K562 (cell line): ENCODE data around the gene SKIDA1. TPM values are rescaled to one million over a fixed set of nuclear protein-coding genes. Genes with fewer than 3 reads are reported as not detected.

ENCODE experiments used
- ATAC-seq: fragments of 200-7000 bp; cut with Tn5 transposase; 3 replicates; pipeline ENCODE4 v1.9.1; 2020; ENCODE audit warnings: moderate library complexity
- BruUV-seq: library from RNA; stranded (reverse); fragments of 400-500 nt; replicated peaks from 2 replicates; lab custom pipeline; 2021; lab: Mats Ljungman, UMichigan
- CTCF ChIA-PET: fragments of 300-600 bp; formaldehyde crosslinking; extraction: SDS; loops from one replicate; lab custom pipeline; 2021; ENCODE audit warnings: low intra/inter-chr PET ratio; lab: Yijun Ruan, JAX
- POLR2A ChIA-PET: fragments of 300-600, 350-650 bp; sonication (Branson Sonifier 250); formaldehyde crosslinking; extraction: SDS; loops from one replicate; lab custom pipeline; 2021; ENCODE audit warnings: antibody characterized with exemption, inconsistent platforms; lab: Yijun Ruan, JAX
- DNase-seq, 4 experiments: peaks; one replicate each; pipeline versions ENCODE4 v3.0.0 to v3.0.0-alpha.2; 2011 to 2018; ENCODE audit warnings: low spot score in 3 of 4, mixed read lengths in 3 of 4; ENCODE audit errors: extremely low read depth in 1 of 4
- FAIRE-seq: peaks from 2 replicates; lab custom pipeline; 2011; peaks lifted over from hg19 to GRCh38; lab: Jason Lieb, UNC
- H2AFZ ChIP-seq: 2 replicates; pipeline ENCODE4 v1.6.0; 2011; ENCODE audit warnings: low read depth, low read length, control low read depth, inconsistent platforms
- H3K27ac ChIP-seq: fragments of 200-600 bp; 3 replicates; pipeline ENCODE4 v1.8.0; 2011; ENCODE audit warnings: low read depth, mild to moderate bottlenecking, control low read depth, inconsistent platforms, low read length, moderate library complexity, mixed read lengths; ENCODE audit errors: extremely low read depth
- H3K27me3 ChIP-seq, 2 experiments: fragments of 300-600 bp in 1 of 2; 2 replicates in 1 of 2; 3 replicates in 1 of 2; pipeline versions ENCODE4 v1.6.0 to v1.8.0; 2011; ENCODE audit warnings: inconsistent platforms in 2 of 2, low read length in 2 of 2, mild to moderate bottlenecking in 1 of 2, mixed read lengths in 1 of 2, moderate library complexity in 1 of 2; ENCODE audit not compliant: control insufficient read depth in 2 of 2, insufficient read depth in 2 of 2
- H3K36me3 ChIP-seq: fragments of 300-600 bp; 3 replicates; pipeline ENCODE4 v1.8.0; 2011; ENCODE audit warnings: mild to moderate bottlenecking, low read length, inconsistent platforms; ENCODE audit not compliant: control insufficient read depth, insufficient read depth
- H3K4me1 ChIP-seq, 2 experiments: fragments of 200-600 bp in 1 of 2; replicated peaks in 1 of 2; 2 replicates in 1 of 2; 3 replicates in 1 of 2; pipeline versions ENCODE4 v1.5.1 to v1.8.0; 2011; ENCODE audit warnings: inconsistent platforms in 2 of 2, low read length in 2 of 2, mild to moderate bottlenecking in 1 of 2, mixed read lengths in 1 of 2, moderate library complexity in 1 of 2; ENCODE audit not compliant: control insufficient read depth in 2 of 2, insufficient read depth in 2 of 2
- H3K4me2 ChIP-seq: 2 replicates; pipeline ENCODE4 v1.6.1; 2011; ENCODE audit warnings: low read length, control low read depth, inconsistent platforms, mixed read lengths; ENCODE audit not compliant: insufficient read depth
- H3K4me3 ChIP-seq: fragments of 200-600 bp; sonication (generic), shearing (Covaris generic); 2 replicates; pipeline ENCODE4 v1.5.1; 2016; ENCODE audit warnings: control low read depth, inconsistent platforms
- H3K79me2 ChIP-seq: fragments of 200-600 bp; 3 replicates; pipeline ENCODE4 v1.8.0; 2011; ENCODE audit warnings: low read length, inconsistent platforms; ENCODE audit not compliant: control insufficient read depth, insufficient read depth
- H3K9ac ChIP-seq, 2 experiments: 2 replicates each; pipeline versions ENCODE4 v1.6.0 to v1.6.1; 2011; ENCODE audit warnings: low read depth in 2 of 2, low read length in 2 of 2, control low read depth in 1 of 2, inconsistent platforms in 1 of 2, mild to moderate bottlenecking in 1 of 2, mixed read lengths in 1 of 2; ENCODE audit not compliant: insufficient read depth in 1 of 2
- H3K9me1 ChIP-seq: one replicate; pipeline ENCODE4 v1.6.0; 2011; ENCODE audit warnings: inconsistent platforms, mild to moderate bottlenecking, low read length, moderate library complexity; ENCODE audit not compliant: control insufficient read depth, insufficient read depth
- H3K9me3 ChIP-seq: replicated peaks from 2 replicates; pipeline ENCODE4 v1.5.1; 2011; ENCODE audit warnings: low read depth, low read length, inconsistent platforms; ENCODE audit not compliant: control insufficient read depth, insufficient read depth
- H4K20me1 ChIP-seq: replicated peaks from 2 replicates; pipeline ENCODE4 v1.6.1; 2011; ENCODE audit warnings: low read length, inconsistent platforms, mixed read lengths; ENCODE audit not compliant: control insufficient read depth, insufficient read depth
- CREM ChIP-seq: IDR thresholded peaks from 2 replicates; pipeline ENCODE4 v1.6.1; 2014; ENCODE audit warnings: antibody characterized with exemption, low read depth
- HNRNPL ChIP-seq: fragments of 200-400 bp; formaldehyde crosslinking; IDR thresholded peaks from 2 replicates; pipeline ENCODE4 v1.6.1; 2017; ENCODE audit warnings: low read depth, mild to moderate bottlenecking, low read length
- HOXB6 ChIP-seq: fragments of 250-450 bp; sonication (Bioruptor Pico); IDR thresholded peaks from 2 replicates; pipeline ENCODE4 v1.5.1; 2022; ENCODE audit warnings: mild to moderate bottlenecking, borderline replicate concordance
- NFIC ChIP-seq: fragments of 450-650 bp; IDR thresholded peaks from 2 replicates; pipeline ENCODE4 v1.6.1; 2017; ENCODE audit warnings: mild to moderate bottlenecking, inconsistent platforms
- WGBS: fragments of 100-300 bp; shearing (Covaris generic); methylation state at CpG from one replicate; pipeline ENCODE4 v1.1.6; 2016; ENCODE audit warnings: low coverage, mixed read lengths; ENCODE audit not compliant: insufficient coverage; ENCODE audit errors: missing lambda C conversion rate; 5-methylcytosine and 5-hydroxymethylcytosine counted together
- in situ Hi-C: fragments of 300-500 bp; cut with MboI; formaldehyde crosslinking; loops from 4 replicates; pipeline ENCODE4 v1.15.0; 2018; ENCODE audit warnings: inconsistent platforms, mixed read lengths
- intact Hi-C: fragments of 100-400 bp; cut with micrococcal nuclease; formaldehyde crosslinking; loops from 2 replicates; pipeline ENCODE4 v1.14.2; 2022
- polyA plus RNA-seq, 8 experiments: library from polyadenylated mRNA; depleted of rRNA in 4 of 8; stranded (reverse) in 5 of 8; unstranded in 3 of 8; fragments of >200 nt; fragmentation: Nextera tagmentation in 2 of 8; fragmentation: Illumina TruSeq in 1 of 8; extraction: Ambion mirVana in 2 of 8; extraction: Trizol in 1 of 8; gene quantifications; 2 replicates each; pipeline versions ENCODE4 v1.2.1 to v1.2.3, GENCODE V29; 2011 to 2014; ENCODE audit warnings: inconsistent platforms in 1 of 8, missing spikeins in 1 of 8
- total RNA-seq, 7 experiments: library from RNA; depleted of rRNA in 6 of 7; stranded (reverse); fragments of >200 nt in 6 of 7; fragmentation: Illumina TruSeq in 2 of 7; extraction: Trizol in 2 of 7; gene quantifications; 2 replicates each; pipeline versions ENCODE4 v1.2.1 to v1.2.3, GENCODE V29; 2011 to 2021; ENCODE audit warnings: low replicate concordance in 1 of 7
- TF ChIP-seq, protein P1 (sequence below): IDR thresholded peaks from 2 replicates; pipeline ENCODE4 v1.6.1; 2011; ENCODE audit not compliant: insufficient read length; ENCODE audit errors: extremely low read depth

The SKIDA1 gene
- total and polyA plus RNA-seq, 9 of the 15 experiments (the other 6 are each of a cell fraction or from before 2014, with no cell fraction given) = 0.05 to 1.1 (median 0.42) TPM

DNA sequence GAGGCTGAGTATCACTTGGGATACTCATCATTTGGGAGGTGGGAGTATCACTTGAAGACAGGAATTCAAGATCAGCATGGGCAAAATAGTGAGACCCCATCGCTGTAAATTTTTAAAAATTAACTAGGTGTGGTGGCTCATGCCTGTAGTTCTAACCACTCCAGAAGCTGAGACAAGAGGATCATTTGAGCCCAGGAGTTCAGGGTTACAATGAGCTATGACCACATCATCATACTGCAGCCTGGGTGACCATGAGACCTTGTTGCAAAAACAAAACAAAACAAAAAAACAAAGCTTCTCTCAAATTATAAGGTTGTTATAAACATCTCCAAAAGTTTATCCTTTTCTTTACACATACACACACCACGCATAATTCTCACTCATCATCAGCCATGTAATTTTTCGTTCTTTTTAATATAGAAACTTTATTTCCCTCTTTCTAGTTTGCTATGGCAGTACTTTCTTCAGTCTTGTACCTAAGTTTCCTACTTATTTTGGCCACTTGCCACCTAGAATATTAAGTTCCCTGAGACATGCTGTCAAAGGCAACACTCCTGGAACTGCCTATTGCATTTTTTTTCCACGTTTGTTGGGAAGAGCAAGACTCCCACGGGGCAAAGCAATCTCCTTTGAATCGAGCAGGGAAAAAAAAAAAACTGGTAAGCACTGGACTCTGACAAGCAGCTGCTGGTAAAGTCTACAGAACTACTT lies 37.1 kb downstream of the SKIDA1 start:
- H3K4me1 ChIP-seq = no peaks in the 10 kb centered on the region
- no peaks in the 10 kb centered on the region for H4K20me1 ChIP-seq
- no peaks in the 10 kb centered on the region for H3K27me3 ChIP-seq
- ATAC-seq (no peak; the same call in 2 of the 3 replicates), FAIRE-seq (no peak), DNase-seq (no peak)
- TF ChIP-seq CREM (no peak), NFIC (peak; percentile 21; the same call in 1 of the 2 replicates)
- H3K27ac ChIP-seq = no peak overlapping the region
- no peaks in the 10 kb centered on the region for H3K36me3 ChIP-seq
- no peak overlapping the region for H3K4me3 ChIP-seq
- in situ Hi-C loops (loop anchor here (25.0 kb wide), 1 partner anchor 449 kb away; no protein-coding TSS in a partner anchor), intact Hi-C loops (no loop called here)
- BruUV-seq = no TSS peak
- H3K79me2 ChIP-seq = no peaks in the 10 kb centered on the region
- no peak overlapping the region for H3K9ac ChIP-seq
- H3K9me1 ChIP-seq = no peaks in the 10 kb centered on the region
- no peaks in the 10 kb centered on the region for H3K9me3 ChIP-seq
- CTCF ChIA-PET = no interaction called here
- no peak overlapping the region for H3K4me2 ChIP-seq
- WGBS = 17% methylated on average over 6 of the region's 6 CpGs
- POLR2A ChIA-PET = interaction anchor here (0.9 to 1.6 kb wide), 2 partner anchors 9 to 129 kb away, joined by 3 to 4 read pairs; no protein-coding TSS in a partner anchor
- H2AFZ ChIP-seq = peak overlapping the region; percentile 40

DNA sequence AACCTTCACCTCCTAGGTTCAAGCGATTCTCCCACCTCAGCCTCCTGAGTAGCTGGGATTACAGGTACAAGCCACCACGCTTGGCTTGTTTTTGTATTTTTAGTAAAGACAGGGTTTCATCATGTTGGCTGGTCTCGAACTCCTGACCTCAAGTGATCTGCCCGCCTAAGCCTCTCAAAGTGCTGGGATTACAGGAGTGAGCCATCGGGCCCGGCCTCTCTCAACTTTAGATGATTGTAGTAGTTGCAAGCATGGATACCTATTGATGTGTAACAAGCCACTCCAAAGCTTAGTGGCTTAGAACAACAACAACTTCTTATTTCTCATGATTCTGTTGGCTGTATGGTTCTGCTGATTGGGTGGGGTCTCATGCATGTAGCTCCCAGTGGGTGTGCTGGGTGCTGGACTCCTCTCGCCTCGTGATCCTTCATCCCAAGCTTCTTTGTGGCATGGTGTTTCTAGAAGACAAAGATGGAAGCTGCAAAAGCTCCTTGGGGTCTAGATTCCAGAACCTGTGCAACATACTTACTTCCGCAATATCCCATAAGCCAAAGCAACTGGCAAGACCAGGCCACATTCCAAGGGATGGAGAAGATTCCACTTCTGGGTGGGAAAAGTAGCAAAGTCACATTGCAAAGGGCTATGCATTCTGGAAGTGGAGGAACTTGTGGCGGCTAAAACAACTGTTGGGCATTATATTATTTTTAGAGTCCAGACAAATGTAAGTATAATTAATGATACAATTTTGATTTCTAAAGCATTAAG lies 37.9 kb downstream of the SKIDA1 start:
- ATAC-seq = no peak

More for the DNA sequence above, 37.9 kb downstream of the SKIDA1 start:
- H3K9me3 ChIP-seq = no peaks in the 10 kb centered on the region
- H3K4me2 ChIP-seq = no peak overlapping the region
- H3K4me3 ChIP-seq = no peak overlapping the region
- no TSS peak for BruUV-seq
- no peaks in the 10 kb centered on the region for H3K27me3 ChIP-seq
- no peak overlapping the region for H3K27ac ChIP-seq
- H3K4me1 ChIP-seq = no peaks in the 10 kb centered on the region
- WGBS = 54% methylated on average over 10 of the region's 10 CpGs
- H3K79me2 ChIP-seq = no peaks in the 10 kb centered on the region
- FAIRE-seq (peak; percentile 44), DNase-seq (no peak)
- intact Hi-C loops (no loop called here), in situ Hi-C loops (loop anchor here (25.0 kb wide), 1 partner anchor 450 kb away; no protein-coding TSS in a partner anchor)
- no peak overlapping the region for H2AFZ ChIP-seq
- H3K9ac ChIP-seq = no peak overlapping the region
- POLR2A ChIA-PET = interaction anchor here (0.9 to 1.6 kb wide), 2 partner anchors 10 to 130 kb away, joined by 3 to 4 read pairs; no protein-coding TSS in a partner anchor
- H3K36me3 ChIP-seq = no peaks in the 10 kb centered on the region
- TF ChIP-seq, protein P1, sequence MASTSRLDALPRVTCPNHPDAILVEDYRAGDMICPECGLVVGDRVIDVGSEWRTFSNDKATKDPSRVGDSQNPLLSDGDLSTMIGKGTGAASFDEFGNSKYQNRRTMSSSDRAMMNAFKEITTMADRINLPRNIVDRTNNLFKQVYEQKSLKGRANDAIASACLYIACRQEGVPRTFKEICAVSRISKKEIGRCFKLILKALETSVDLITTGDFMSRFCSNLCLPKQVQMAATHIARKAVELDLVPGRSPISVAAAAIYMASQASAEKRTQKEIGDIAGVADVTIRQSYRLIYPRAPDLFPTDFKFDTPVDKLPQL = no peak
- TF ChIP-seq HOXB6 (CRISPR knock-in tag) (no peak), HNRNPL (no peak)
- H3K9me1 ChIP-seq = no peaks in the 10 kb centered on the region
- H4K20me1 ChIP-seq = no peaks in the 10 kb centered on the region
- CTCF ChIA-PET = no interaction called here
